Pancreas (tissue), 10 donors: ENCODE data around the gene EGF. TPM values are rescaled to one million over a fixed set of nuclear protein-coding genes. Genes with fewer than 3 reads are reported as not detected.
A peak's percentile ranks its signal among the peaks of the same experiment; 100 is the strongest.

Source experiments
- ATAC-seq, 4 donors: fragments of 200-7000 bp; cut with Tn5 transposase; one replicate each; pipeline versions ENCODE4 v1.8.0 to v1.9.1; 2020; ENCODE audit warnings: mild to moderate bottlenecking in 4 of 4, moderate library complexity in 4 of 4
- DNase-seq, 6 donors: peaks; one replicate each; pipeline ENCODE4 v3.0.0-alpha.2; 2020
- FAIRE-seq: peaks from 2 replicates; lab custom pipeline; 2012; peaks lifted over from hg19 to GRCh38; lab: Jason Lieb, UNC
- H3K27ac ChIP-seq, 4 donors: fragments of 200-600 bp; sonication (generic); 1 replicate in 3 of 4; 2 replicates in 1 of 4; pipeline versions ENCODE4 v1.5.0 to v1.8.0; 2020
- H3K27me3 ChIP-seq, 4 donors: fragments of 200-600 bp; one replicate each; pipeline ENCODE4 v1.8.0; 2021
- H3K36me3 ChIP-seq, 3 donors: fragments of 200-600 bp; sonication (generic) in 1 of 3; one replicate each; pipeline versions ENCODE4 v1.5.0 to v1.8.0; 2020 to 2021
- H3K4me1 ChIP-seq, 3 donors: fragments of 200-600 bp; one replicate each; pipeline ENCODE4 v1.8.0; 2021
- H3K4me3 ChIP-seq, 4 donors: fragments of 200-600 bp; sonication (generic) in 2 of 4; one replicate each; pipeline versions ENCODE4 v1.5.0 to v1.8.0; 2020 to 2021
- H3K9me3 ChIP-seq, 4 donors: fragments of 200-600 bp; one replicate each; pipeline ENCODE4 v1.8.0; 2021
- CTCF ChIP-seq, 4 donors: fragments of 200-600 bp; sonication (generic) in 3 of 4; IDR thresholded peaks; one replicate each; pipeline versions ENCODE4 v1.5.0 to v1.8.0; 2021; ENCODE audit warnings: antibody characterized with exemption in 4 of 4
- WGBS, 2 donors: extraction: QIAGEN DNeasy Blood & Tissue Kit; methylation state at CpG; one replicate each; pipeline ENCODE4 v1.1.7; 2013; 5-methylcytosine and 5-hydroxymethylcytosine counted together
- intact Hi-C, 3 donors: fragments of 100-400 bp; cut with DNase I; formaldehyde crosslinking; loops; one replicate each; pipeline versions ENCODE4 v1.11.1 to v1.14.2; 2022
- polyA plus RNA-seq, 2 donors: library from polyadenylated mRNA; stranded (reverse); fragments of 200-250 nt; gene quantifications; one replicate each; pipeline ENCODE4 v1.2.3, GENCODE V29; 2013
- total RNA-seq, 6 donors: library from RNA; stranded (reverse); fragmentation: NEBNext Ultra II Directional in 4 of 6; extraction: Animal tissue kit (Norgen Biotek cat#: 25700) in 4 of 6; gene quantifications; one replicate each; pipeline versions ENCODE4 v1.2.1 to v1.2.4, GENCODE V29; 2021 to 2023
- donor health status: healthy with polysubstance abuse.
- donor health status: DM: no; HTN: no; CAD: no; lungs with moderate emphysema.
- donor health status: DM: no; HTN: no; CAD: no.
- donor health status: control.
- donor health status: control.
- donor health status: Bipolar disorder and iron deficiency.
- donor health status: DM: yes; HTN: yes; CAD: no.
- donor health status: DM: no; HTN: no; CAD: no.
- donor health status: DM: no; HTN: no; CAD: no.
- donor health status: DM: yes; HTN: yes; CAD: no.

EGF gene
- total and polyA plus RNA-seq, 8 donors, result 12.8 to 67.2 (median 23.1) TPM

DNA sequence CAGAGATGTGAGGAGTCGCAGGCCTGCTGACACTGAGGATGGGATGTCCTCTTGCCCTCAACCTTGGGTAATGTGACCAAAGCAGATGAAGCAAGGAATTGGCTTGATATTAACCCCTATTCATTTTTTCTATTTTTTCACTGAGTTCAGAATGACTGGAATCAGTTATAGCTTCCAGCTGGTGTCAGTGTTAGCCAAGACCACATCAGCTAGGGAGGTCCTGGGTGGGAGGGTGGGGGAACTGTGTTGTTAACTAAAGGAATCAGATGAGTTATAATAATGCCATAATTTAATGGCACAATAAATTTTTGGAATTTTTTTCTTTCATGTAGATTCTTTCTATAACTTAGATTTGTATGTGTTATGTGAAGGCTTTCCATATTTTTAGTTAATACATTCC lies 91.9 kb downstream of the EGF start:
- Histone ChIP-seq H3K27ac (no peak overlapping the region), H3K36me3 (no peaks in the 10 kb centered on the region), H3K4me3 (no peak overlapping the region), H3K4me1 (no peaks in the 10 kb centered on the region), H3K9me3 (no peaks in the 10 kb centered on the region), H3K27me3 (no peaks in the 10 kb centered on the region)
- TF ChIP-seq CTCF (IDR thresholded peaks at IDR 0.05), result no peak
- ATAC-seq (no peak), FAIRE-seq (no peak), DNase-seq (no peak)
- intact Hi-C loops, result loop anchor here in 2 of 3 donors (10.0 kb wide), 2 partner anchors 500 to 510 kb away; no protein-coding TSS in a partner anchor
- WGBS, 2 donors, result 90 to 92% methylated on average over 1 of the region's 1 CpG

GRCh38 chr4:110005461-110006056 lies 92.9 kb downstream of the EGF start:
- Histone ChIP-seq H3K36me3 (no peaks in the 10 kb centered on the region), H3K9me3 (no peaks in the 10 kb centered on the region), H3K4me3 (no peak overlapping the region), H3K4me1 (no peaks in the 10 kb centered on the region), H3K27ac (no peak overlapping the region), H3K27me3 (no peaks in the 10 kb centered on the region)
- intact Hi-C loops, result loop anchor here in 2 of 3 donors (10.0 kb wide), 2 partner anchors 499 to 509 kb away; no protein-coding TSS in a partner anchor
- no peak for DNase-seq
- ATAC-seq, result peak in 3 of 4 donors; percentile 77 to 85 (median 84)
- 22 to 36% methylated on average over 1 of the region's 1 CpG for WGBS, 2 donors
- peak; percentile 91 for FAIRE-seq
- peak in 2 of 4 donors; percentile 38 to 65 for TF ChIP-seq CTCF (IDR thresholded peaks at IDR 0.05)

GRCh38 chr4:110007217-110007616 lies 94.5 kb downstream of the EGF start:
- Histone ChIP-seq H3K27me3 (no peaks in the 10 kb centered on the region), H3K27ac (no peak overlapping the region), H3K4me1 (no peaks in the 10 kb centered on the region), H3K4me3 (no peak overlapping the region), H3K9me3 (no peaks in the 10 kb centered on the region), H3K36me3 (peaks cover 0 to 6% (median 0%) of the 10 kb centered on the region in 3 donors)
- ATAC-seq, result no peak
- FAIRE-seq, result no peak
- TF ChIP-seq CTCF (IDR thresholded peaks at IDR 0.05), result no peak
- WGBS, 2 donors, result 75 to 81% methylated on average over 3 of the region's 3 CpGs
- intact Hi-C loops, result loop anchor here in 2 of 3 donors (10.0 kb wide), 2 partner anchors 498 to 508 kb away; no protein-coding TSS in a partner anchor
- no peak for DNase-seq

DNA sequence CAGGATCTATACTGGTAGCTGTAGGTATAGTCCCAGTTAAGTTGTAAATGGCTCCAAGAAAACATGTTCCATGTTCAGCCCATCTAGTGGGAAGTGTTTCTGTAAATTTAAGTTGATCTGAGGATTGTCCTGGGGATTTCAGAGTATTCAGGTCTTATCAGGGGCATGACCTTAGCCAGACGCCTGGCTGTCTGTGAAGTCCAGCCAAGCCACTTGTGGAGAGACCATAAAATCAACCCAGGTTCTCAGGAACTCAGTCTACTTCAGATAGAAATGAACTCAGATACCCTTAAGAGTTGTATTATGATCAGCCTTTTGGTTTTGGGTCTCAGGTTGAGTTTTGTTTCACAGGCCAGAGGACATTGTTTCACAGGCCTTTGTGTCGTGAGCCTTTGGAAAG lies 95.9 kb downstream of the EGF start:
- ATAC-seq (no peak), FAIRE-seq (no peak), DNase-seq (no peak)
- WGBS, 2 donors, result 75 to 80% methylated on average over 2 of the region's 2 CpGs
- no peak overlapping the region for H3K27ac ChIP-seq
- H3K9me3 ChIP-seq, result no peaks in the 10 kb centered on the region
- H3K4me3 ChIP-seq, result no peak overlapping the region
- no peak for TF ChIP-seq CTCF (IDR thresholded peaks at IDR 0.05)
- peaks cover 0 to 6% (median 0%) of the 10 kb centered on the region in 3 donors for H3K36me3 ChIP-seq
- H3K4me1 ChIP-seq, result no peaks in the 10 kb centered on the region
- H3K27me3 ChIP-seq, result no peaks in the 10 kb centered on the region
- intact Hi-C loops, result loop anchor here in 2 of 3 donors (10.0 kb wide), 2 partner anchors 496 to 506 kb away; no protein-coding TSS in a partner anchor

GRCh38 chr4:110009550-110009949 lies 96.9 kb downstream of the EGF start:
- WGBS, 2 donors, result 82 to 96% methylated on average over 2 of the region's 2 CpGs
- Histone ChIP-seq H3K36me3 (peaks cover 0 to 6% (median 0%) of the 10 kb centered on the region in 3 donors), H3K27me3 (no peaks in the 10 kb centered on the region), H3K27ac (no peak overlapping the region), H3K9me3 (no peaks in the 10 kb centered on the region), H3K4me3 (no peak overlapping the region), H3K4me1 (no peaks in the 10 kb centered on the region)
- TF ChIP-seq CTCF (IDR thresholded peaks at IDR 0.05), result no peak
- ATAC-seq, result no peak
- no peak for FAIRE-seq
- intact Hi-C loops, result loop anchor here in 2 of 3 donors (10.0 kb wide), 2 partner anchors 495 to 505 kb away; no protein-coding TSS in a partner anchor
- DNase-seq, result no peak
